ENCODE results near the gene RTN4RL2.

RTN4RL2 gene

DNA sequence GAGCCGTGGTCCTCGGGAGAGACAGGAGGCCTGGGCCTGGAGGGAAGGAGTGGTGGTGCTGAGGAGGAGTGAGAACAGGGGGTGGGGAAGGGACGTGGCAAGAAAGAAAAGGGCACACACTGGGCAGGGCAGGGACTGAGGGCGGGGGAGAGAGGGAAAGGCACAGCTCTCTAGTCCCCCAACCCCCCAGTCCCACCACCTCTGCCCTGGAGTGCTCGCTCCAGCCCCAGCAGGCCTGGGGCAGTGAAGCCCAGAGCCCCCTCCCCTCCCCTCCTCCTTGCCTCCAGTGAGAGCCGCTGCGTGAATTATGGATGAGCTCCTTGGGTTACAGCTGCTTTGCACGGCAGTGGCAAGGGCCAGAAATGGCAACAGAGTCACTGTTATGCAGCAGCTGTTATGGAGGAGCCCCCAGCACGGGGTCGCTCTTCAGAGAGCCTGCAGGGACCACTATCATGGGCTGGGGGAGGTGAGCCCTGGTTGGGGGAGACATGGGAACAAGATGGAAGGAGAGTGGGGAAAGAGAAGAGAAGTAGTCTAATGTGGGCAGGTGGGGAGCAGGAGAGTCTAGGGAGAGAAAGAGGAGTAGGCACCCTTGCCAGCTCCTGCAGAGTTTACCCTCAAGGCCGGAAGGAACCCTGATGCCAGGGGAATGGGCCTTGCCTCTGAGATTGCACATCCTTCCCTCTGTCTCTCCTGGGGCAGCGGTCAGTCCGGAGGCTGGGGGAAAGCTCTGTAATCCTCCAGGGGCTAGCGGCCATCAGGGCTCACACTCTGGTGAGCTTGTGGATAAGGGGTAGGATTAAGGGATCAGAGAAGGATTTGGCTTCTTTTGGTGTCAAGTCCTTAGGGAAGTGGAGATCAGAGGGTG, 3.6 kb downstream of the RTN4RL2 start:
- DNase-seq, result no peak

DNA sequence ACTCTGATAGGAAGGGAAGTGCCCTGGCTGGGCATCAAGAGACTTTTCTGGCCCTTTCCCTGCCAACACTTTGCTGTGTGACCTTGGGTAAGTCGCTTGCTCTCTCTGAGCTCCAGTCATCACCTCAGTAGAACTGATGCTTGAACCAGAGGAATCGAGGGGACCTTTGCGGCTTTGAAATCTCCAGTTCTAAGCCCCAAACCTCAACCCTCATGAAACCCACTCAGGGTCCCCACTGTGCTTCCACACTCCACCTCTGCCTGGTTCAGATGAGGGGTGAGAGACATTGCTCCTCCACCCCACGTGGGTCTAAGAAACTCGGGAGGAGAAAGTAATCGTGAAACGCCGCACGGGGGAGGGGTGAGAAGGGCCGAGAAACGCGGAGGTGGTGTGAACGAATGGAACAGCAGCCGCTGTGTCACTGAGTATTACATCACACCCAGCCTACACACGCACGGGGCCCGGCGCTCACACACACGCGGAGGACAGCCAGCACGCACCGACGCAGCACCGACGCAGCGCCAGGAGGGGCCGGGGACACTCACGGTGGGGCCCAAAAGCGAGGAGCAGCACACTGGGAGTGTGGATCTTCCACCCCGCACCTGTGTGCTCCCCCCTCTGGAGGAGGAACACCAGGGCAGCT, 4.3 kb downstream of the RTN4RL2 start:
- no peak for DNase-seq

DNA sequence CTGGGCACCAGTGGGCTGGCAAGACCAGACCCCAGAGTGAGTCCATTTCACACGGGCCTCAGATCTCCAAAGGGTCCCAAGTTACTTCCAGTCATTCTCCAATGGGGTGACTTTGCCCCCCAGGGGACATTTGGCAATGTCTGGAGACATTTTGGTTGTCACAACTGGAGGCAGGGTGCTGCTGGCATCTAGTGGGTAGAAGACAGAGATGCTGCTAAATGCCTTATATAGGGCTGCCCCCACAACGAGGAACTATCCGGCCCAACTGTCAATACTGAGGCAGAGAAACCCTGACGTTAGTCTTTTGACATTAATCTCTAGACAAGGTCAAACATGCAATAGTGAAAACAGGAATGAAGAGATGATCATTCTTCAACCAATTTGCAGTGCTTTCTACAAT, 6.4 kb downstream of the RTN4RL2 start:
- no peak for DNase-seq

GRCh38 chr11:57467508-57468157, 7.3 kb downstream of the RTN4RL2 start:
- DNase-seq, result peak; percentile 77

GRCh38 chr11:57468276-57468675, 7.9 kb downstream of the RTN4RL2 start:
- DNase-seq, result no peak

- no peak for DNase-seq
Observed at GRCh38 chr11:57469268-57469667, 8.9 kb downstream of the RTN4RL2 start.

GRCh38 chr11:57471496-57471895, 11.2 kb downstream of the RTN4RL2 start:
- no peak for DNase-seq

GRCh38 chr11:57473285-57473841, 13.0 kb downstream of the RTN4RL2 start:
- DNase-seq, result no peak

GRCh38 chr11:57474017-57474802, 13.9 kb downstream of the RTN4RL2 start:
- no peak for DNase-seq

GRCh38 chr11:57474803-57475115, 14.4 kb downstream of the RTN4RL2 start:
- no peak for DNase-seq

DNA sequence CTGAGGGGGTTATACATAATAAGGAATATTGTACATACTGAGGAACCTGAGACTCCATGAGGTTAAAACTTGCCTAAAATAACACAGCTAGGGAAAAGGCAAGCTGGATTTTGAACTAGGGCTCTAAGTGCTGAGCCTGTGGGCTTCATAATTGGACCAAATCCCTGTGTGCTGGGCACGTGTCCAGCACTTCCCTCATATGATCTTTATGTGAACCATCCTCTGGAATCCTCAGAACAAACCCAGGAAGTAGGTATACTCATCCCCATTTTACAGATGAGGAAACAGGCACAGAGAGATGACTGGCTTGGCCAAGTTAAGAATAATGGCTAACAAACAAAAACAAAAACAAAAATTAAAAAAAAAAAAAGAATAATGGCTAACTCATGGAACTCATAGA, 14.9 kb downstream of the RTN4RL2 start:
- no peak for DNase-seq

- DNase-seq, result no peak
Observed at GRCh38 chr11:57475671-57476046, 15.3 kb downstream of the RTN4RL2 start.

DNA sequence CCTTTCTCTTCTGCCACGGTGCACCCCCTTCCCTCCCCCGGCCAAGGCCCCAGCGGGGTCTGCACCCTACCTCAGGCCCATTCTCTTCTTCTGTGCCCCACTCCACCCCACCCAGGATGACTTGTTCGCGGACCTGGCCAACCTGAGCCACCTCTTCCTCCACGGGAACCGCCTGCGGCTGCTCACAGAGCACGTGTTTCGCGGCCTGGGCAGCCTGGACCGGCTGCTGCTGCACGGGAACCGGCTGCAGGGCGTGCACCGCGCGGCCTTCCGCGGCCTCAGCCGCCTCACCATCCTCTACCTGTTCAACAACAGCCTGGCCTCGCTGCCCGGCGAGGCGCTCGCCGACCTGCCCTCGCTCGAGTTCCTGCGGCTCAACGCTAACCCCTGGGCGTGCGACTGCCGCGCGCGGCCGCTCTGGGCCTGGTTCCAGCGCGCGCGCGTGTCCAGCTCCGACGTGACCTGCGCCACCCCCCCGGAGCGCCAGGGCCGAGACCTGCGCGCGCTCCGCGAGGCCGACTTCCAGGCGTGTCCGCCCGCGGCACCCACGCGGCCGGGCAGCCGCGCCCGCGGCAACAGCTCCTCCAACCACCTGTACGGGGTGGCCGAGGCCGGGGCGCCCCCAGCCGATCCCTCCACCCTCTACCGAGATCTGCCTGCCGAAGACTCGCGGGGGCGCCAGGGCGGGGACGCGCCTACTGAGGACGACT, 15.9 kb downstream of the RTN4RL2 start:
- no peak for DNase-seq

DNA sequence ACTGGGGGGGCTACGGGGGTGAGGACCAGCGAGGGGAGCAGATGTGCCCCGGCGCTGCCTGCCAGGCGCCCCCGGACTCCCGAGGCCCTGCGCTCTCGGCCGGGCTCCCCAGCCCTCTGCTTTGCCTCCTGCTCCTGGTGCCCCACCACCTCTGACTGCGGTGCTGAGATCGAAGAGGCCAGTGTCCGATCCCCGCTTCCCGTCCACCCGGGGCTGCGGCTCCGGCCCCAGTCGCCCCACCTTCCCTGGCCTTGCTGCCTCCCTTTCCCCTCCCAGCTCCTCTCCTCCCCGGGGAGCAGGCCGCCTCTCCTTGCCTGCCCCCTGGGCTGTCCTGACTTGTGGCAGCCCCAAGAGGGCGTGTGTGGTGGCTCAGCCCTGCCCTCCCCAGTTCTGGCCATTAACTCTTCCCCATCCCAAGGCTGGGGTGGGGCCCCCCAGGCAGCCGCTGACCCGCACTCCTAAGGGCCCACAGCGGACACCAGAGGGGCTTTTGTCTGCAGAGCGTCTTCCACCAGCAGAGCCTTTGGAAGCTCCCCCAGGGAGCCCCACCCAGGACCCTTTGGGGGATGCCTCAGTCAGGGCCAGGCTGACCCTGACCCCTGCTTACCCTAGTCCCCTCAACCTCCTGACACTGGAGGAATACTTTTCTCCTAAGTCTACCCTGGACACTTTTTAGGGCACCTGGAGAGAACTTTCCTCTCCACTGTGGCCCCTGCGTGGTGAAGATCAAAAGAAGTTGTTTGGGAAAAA, 16.6 kb downstream of the RTN4RL2 start:
- DNase-seq, result no peak

- no peak for DNase-seq
Observed at GRCh38 chr11:57477507-57478189, 17.3 kb downstream of the RTN4RL2 start.

- DNase-seq, result no peak
Observed at GRCh38 chr11:57479021-57479663, 18.8 kb downstream of the RTN4RL2 start.

DNA sequence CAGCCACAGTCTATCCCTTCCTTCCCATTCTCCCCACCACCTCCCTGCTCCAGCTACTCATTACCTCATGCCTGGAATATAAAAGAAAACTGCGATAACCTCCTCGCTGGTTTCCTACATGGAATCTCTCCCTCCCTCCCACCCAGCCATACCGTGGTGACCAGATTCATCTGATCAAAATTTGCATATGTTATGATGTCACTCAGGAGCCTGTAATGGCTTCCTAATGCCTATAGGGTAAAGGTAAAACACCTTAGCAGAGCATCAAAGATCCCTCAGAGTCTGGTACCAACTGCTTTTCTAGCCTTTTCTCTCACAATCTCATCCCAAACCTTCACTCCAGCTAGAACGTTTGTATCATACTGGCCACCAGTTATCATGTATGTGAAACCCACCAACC, 19.6 kb downstream of the RTN4RL2 start:
- no peak for DNase-seq

DNA sequence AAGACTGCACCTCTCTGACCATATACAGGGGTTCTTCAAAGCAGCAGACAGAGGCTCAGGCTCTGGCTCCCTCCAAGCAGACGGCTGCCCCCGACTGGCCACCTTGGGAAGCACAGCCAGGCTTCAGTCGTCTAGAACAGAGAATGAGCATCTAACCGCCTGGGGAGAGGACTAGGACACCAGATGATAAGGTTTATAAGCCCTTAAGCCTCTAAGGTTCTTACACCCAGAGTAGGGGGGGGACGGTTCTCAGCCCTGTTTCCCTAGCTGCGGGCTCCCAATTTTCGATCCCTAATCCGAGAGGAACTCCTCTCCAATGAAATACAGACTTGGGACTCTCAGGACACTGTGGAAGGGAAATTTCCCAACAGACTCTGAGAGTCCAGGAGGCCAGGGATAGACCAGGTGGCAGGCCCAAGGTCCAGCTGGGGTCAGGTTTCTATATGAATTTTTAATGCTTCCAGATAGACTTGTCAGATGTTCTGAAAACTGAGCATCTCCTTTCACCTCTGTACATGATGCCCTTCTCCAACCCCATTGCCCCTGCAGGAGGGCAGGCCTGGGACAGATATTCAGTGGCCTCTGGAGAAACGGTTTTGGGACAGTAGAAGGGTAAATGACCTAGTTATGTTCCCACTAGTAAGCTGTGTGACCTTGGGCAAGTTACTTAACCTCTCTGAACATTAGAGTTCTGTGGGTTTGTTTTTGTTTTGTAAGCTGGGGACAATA, 20.2 kb downstream of the RTN4RL2 start:
- DNase-seq, result peak; percentile 60

DNA sequence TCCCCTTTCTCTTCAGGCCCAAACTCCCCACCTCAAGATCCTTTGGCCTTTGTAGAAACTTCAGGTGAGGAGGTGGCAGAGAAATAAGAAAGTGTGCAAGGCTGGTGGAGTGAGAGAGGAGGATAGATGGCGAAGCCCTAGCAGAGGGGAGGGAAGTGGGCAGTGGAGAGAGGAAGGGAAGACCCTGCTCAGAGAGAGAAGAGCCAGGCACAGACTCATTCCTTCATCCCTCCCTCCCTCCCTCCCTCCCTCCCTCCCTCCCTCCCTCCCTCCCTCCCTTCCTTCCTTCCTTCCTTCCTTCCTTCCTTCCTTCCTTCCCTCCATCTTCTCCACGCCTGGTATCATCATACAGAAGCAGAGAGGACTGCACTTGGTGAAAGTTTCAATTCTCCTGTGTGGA, 21.0 kb downstream of the RTN4RL2 start:
- DNase-seq, result no peak

Data from NCI-H510A treated with DMSO at 0.1 percent for 48 hours (cell line).